Measurements from ENCODE around the gene GTF2H2C. TPM values are rescaled to one million over a fixed set of nuclear protein-coding genes. Genes with fewer than 3 reads are reported as not detected.

Gene GTF2H2C
- total RNA-seq, 2 experiments from 2014 or later = 44.9 to 60.1 TPM

DNA sequence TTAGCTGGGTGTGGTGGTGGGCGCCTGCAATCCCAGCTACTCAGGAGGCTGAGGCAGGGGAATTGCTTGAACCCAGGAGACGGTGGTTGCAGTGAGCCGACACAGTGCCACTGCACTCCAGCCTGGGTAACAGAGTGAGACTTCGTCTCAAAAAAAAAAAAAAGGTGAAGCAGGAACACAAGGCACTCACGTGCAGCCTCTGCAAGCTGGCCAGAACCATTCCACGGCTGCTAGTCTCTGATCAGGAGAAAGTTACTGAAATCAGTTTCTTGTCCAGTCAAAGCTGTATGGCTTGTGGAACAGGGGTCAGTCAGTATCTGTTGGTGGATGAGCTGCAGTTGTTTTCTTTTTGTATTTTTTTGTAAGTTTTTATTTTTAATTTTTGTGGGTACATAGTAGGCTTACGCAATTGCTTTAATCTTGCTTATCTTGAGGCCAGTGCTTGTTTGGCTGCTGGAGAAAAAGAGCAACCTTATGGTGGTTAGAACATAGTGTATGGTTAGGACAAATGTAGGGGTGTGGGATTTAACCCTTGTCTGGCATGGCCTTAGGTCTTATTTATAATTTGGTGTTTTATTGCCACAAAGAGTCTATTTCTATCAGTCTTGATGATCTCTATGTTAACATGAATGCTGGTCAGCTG is 32.7 kb upstream of the GTF2H2C start:
- TF ChIP-seq, protein P1, sequence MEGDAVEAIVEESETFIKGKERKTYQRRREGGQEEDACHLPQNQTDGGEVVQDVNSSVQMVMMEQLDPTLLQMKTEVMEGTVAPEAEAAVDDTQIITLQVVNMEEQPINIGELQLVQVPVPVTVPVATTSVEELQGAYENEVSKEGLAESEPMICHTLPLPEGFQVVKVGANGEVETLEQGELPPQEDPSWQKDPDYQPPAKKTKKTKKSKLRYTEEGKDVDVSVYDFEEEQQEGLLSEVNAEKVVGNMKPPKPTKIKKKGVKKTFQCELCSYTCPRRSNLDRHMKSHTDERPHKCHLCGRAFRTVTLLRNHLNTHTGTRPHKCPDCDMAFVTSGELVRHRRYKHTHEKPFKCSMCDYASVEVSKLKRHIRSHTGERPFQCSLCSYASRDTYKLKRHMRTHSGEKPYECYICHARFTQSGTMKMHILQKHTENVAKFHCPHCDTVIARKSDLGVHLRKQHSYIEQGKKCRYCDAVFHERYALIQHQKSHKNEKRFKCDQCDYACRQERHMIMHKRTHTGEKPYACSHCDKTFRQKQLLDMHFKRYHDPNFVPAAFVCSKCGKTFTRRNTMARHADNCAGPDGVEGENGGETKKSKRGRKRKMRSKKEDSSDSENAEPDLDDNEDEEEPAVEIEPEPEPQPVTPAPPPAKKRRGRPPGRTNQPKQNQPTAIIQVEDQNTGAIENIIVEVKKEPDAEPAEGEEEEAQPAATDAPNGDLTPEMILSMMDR (conservative IDR thresholded peaks at IDR 0.05; ENCODE audit: low read length) = no peak
- no peak for TF ChIP-seq EZH2phosphoT487 (IDR thresholded peaks at IDR 0.05; ENCODE audit: borderline replicate concordance, low read depth, low read length)
- Histone ChIP-seq H2AFZ (ENCODE audit: low read length) (no peak overlapping the region), H3K9me3 (ENCODE audit: low read length) (no peaks in the 10 kb centered on the region), H3K79me2 (ENCODE audit: insufficient read depth, low read depth, low read length) (no peaks in the 10 kb centered on the region), H3K4me3 (ENCODE audit: low read depth, low read length, poor library complexity, severe bottlenecking) (no peak overlapping the region), H3K4me2 (ENCODE audit: low read length) (no peak overlapping the region), H3K36me3 (ENCODE audit: insufficient read depth, low read length) (no peaks in the 10 kb centered on the region), H3K27ac (ENCODE audit: low read depth, low read length, poor library complexity, severe bottlenecking) (no peak overlapping the region), H3K4me1 (ENCODE audit: insufficient read depth, low read length, poor library complexity, severe bottlenecking) (no peaks in the 10 kb centered on the region), H3K9me2 (ENCODE audit: insufficient read depth, low read length) (no peaks in the 10 kb centered on the region), H4K20me1 (ENCODE audit: insufficient read depth, low read length) (no peaks in the 10 kb centered on the region)
- intact Hi-C loops (cut with micrococcal nuclease; ENCODE audit: unreplicated experiment) = no loop called here
- DNase-seq (ENCODE audit: low spot score) = no peak
- ChIA-PET CTCF (ENCODE audit: unreplicated experiment) (no interaction called here), POLR2A (interaction anchor here (0.7 kb wide), 1 partner anchor 19 kb away, joined by 3 read pairs; no protein-coding TSS in a partner anchor)
- BruUV-seq (replicated peaks) = no TSS peak

DNA sequence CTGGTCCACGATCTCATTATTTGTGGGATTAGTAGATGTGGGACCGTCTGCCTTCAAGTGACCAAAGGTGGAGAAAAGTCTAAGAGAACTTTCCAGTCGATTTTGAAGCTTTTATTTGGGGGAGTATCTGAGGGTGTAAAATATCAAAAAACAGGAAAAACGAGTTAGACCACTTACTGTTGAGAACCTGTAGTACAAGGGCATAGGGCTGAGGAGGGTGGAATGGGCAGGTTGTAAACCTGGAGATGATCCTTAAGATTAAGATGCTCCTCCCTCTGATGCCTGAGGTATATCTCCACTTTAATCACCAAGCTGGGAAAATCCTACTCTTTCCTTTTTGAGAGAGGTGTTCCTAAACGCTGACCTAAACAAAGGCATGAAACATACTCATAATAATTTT is 32.0 kb upstream of the GTF2H2C start:
- H3K9me2 ChIP-seq (ENCODE audit: insufficient read depth, low read length) = no peaks in the 10 kb centered on the region
- no TSS peak for BruUV-seq (replicated peaks)
- no peaks in the 10 kb centered on the region for H3K36me3 ChIP-seq (ENCODE audit: insufficient read depth, low read length)
- H3K27ac ChIP-seq (ENCODE audit: low read depth, low read length, poor library complexity, severe bottlenecking) = no peak overlapping the region
- no peak for DNase-seq (ENCODE audit: low spot score)
- H3K79me2 ChIP-seq (ENCODE audit: insufficient read depth, low read depth, low read length) = no peaks in the 10 kb centered on the region
- no peak overlapping the region for H2AFZ ChIP-seq (ENCODE audit: low read length)
- CTCF ChIA-PET (ENCODE audit: unreplicated experiment) = no interaction called here
- intact Hi-C loops (cut with micrococcal nuclease; ENCODE audit: unreplicated experiment) = no loop called here
- H3K4me3 ChIP-seq (ENCODE audit: low read depth, low read length, poor library complexity, severe bottlenecking) = no peak overlapping the region
- no peaks in the 10 kb centered on the region for H4K20me1 ChIP-seq (ENCODE audit: insufficient read depth, low read length)
- no peaks in the 10 kb centered on the region for H3K4me1 ChIP-seq (ENCODE audit: insufficient read depth, low read length, poor library complexity, severe bottlenecking)
- no peak for TF ChIP-seq EZH2phosphoT487 (IDR thresholded peaks at IDR 0.05; ENCODE audit: borderline replicate concordance, low read depth, low read length)
- TF ChIP-seq, protein P1 (conservative IDR thresholded peaks at IDR 0.05; ENCODE audit: low read length) = no peak
- H3K4me2 ChIP-seq (ENCODE audit: low read length) = no peak overlapping the region
- POLR2A ChIA-PET = no interaction called here
- no peaks in the 10 kb centered on the region for H3K9me3 ChIP-seq (ENCODE audit: low read length)

DNA sequence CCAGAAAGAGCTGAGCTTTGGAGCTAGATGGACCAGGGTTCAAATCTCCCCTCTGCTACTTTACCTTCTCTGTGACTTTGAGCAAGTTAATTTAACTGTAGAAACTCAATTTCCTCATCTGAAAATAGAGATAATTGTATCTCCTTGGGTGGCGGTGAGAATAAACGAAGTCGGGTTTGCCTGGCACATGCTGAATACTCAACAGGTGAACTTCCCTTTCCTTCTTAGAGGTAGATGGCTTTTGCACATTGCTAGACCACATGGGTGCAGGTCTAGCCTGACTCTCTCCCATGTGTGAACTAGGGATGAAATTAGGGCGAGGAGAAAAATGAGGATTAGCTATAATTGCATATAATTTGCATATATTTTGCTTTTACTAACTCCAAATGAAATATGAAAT is 31.4 kb upstream of the GTF2H2C start:
- CTCF ChIA-PET (ENCODE audit: unreplicated experiment) = no interaction called here
- POLR2A ChIA-PET = no interaction called here

More for the DNA sequence above, 31.4 kb upstream of the GTF2H2C start:
- Histone ChIP-seq H3K79me2 (ENCODE audit: insufficient read depth, low read depth, low read length) (no peaks in the 10 kb centered on the region), H4K20me1 (ENCODE audit: insufficient read depth, low read length) (no peaks in the 10 kb centered on the region), H3K27ac (ENCODE audit: low read depth, low read length, poor library complexity, severe bottlenecking) (no peak overlapping the region), H3K4me3 (ENCODE audit: low read depth, low read length, poor library complexity, severe bottlenecking) (no peak overlapping the region), H3K36me3 (ENCODE audit: insufficient read depth, low read length) (no peaks in the 10 kb centered on the region), H3K4me1 (ENCODE audit: insufficient read depth, low read length, poor library complexity, severe bottlenecking) (no peaks in the 10 kb centered on the region), H3K9me3 (ENCODE audit: low read length) (no peaks in the 10 kb centered on the region), H2AFZ (ENCODE audit: low read length) (no peak overlapping the region), H3K4me2 (ENCODE audit: low read length) (no peak overlapping the region), H3K9me2 (ENCODE audit: insufficient read depth, low read length) (no peaks in the 10 kb centered on the region)
- no peak for DNase-seq (ENCODE audit: low spot score)
- intact Hi-C loops (cut with micrococcal nuclease; ENCODE audit: unreplicated experiment) = no loop called here
- TF ChIP-seq EZH2phosphoT487 (IDR thresholded peaks at IDR 0.05; ENCODE audit: borderline replicate concordance, low read depth, low read length) = no peak
- no TSS peak for BruUV-seq (replicated peaks)

Data from OCI-LY7 (cell line).